Esophagus muscularis mucosa (tissue), 4 donors: ENCODE measurements around the gene ANKMY2. TPM values are rescaled to one million over a fixed set of nuclear protein-coding genes. Genes with fewer than 3 reads are reported as not detected.

ENCODE experiments used
- DNase-seq: peaks from one replicate; pipeline ENCODE4 v3.0.0-alpha.2; 2017; ENCODE audit errors: extremely low spot score
- H3K27ac ChIP-seq, 4 donors: fragments of 200-600 bp; sonication (generic); replicated peaks in 1 of 4; 1 replicate in 3 of 4; 2 replicates in 1 of 4; pipeline ENCODE4 v1.5.1; 2016 to 2019; ENCODE audit warnings: mild to moderate bottlenecking in 1 of 4
- H3K27me3 ChIP-seq, 4 donors: fragments of 200-600 bp; sonication (generic); one replicate each; pipeline versions ENCODE4 v1.5.1 to v1.6.0; 2016 to 2019
- H3K36me3 ChIP-seq, 4 donors: fragments of 200-600 bp; sonication (generic); one replicate each; pipeline ENCODE4 v1.5.1; 2016 to 2019
- H3K4me1 ChIP-seq, 4 donors: fragments of 200-600 bp; sonication (generic); one replicate each; pipeline ENCODE4 v1.5.1; 2016 to 2019
- H3K4me3 ChIP-seq, 4 donors: fragments of 200-600 bp; sonication (generic); 1 replicate in 2 of 4; 2 replicates in 2 of 4; pipeline ENCODE4 v1.5.1; 2016 to 2019; ENCODE audit warnings: mild to moderate bottlenecking in 4 of 4, moderate library complexity in 1 of 4
- H3K9me3 ChIP-seq, 4 donors: fragments of 200-600 bp; sonication (generic); 1 replicate in 3 of 4; 2 replicates in 1 of 4; pipeline ENCODE4 v1.5.1; 2016 to 2019
- CTCF ChIP-seq, 3 experiments: fragments of 200-600 bp in 2 of 3; fragments of 450-650 bp in 1 of 3; sonication (generic) in 2 of 3; IDR thresholded peaks; one replicate each; pipeline ENCODE4 v1.5.1; 2017 to 2019; ENCODE audit warnings: antibody characterized with exemption in 3 of 3, mild to moderate bottlenecking in 2 of 3, moderate library complexity in 1 of 3
- EP300 ChIP-seq: sonication (generic); formaldehyde crosslinking; IDR thresholded peaks from one replicate; pipeline ENCODE4 v1.6.1; 2017; ENCODE audit warnings: antibody characterized with exemption
- POLR2A ChIP-seq: fragments of 450-650 bp; IDR thresholded peaks from one replicate; pipeline ENCODE4 v1.6.1; 2017; ENCODE audit warnings: antibody characterized with exemption, moderate library complexity, mild to moderate bottlenecking, low read depth
- POLR2AphosphoS5 ChIP-seq, 2 donors: sonication (generic); formaldehyde crosslinking; IDR thresholded peaks; one replicate each; pipeline ENCODE4 v1.6.1; 2017; ENCODE audit warnings: antibody characterized with exemption in 2 of 2
- WGBS: methylation state at CpG from one replicate; pipeline ENCODE4 v1.1.5; 2018; 5-methylcytosine and 5-hydroxymethylcytosine counted together
- intact Hi-C: fragments of 100-400 bp; cut with DNase I; formaldehyde crosslinking; loops from one replicate; pipeline ENCODE4 v1.15.1; 2023
- total RNA-seq, 4 donors: library from RNA; depleted of rRNA; stranded (reverse); fragments of >200 nt; gene quantifications; one replicate each; pipeline versions ENCODE4 v1.1.0 to v1.2.1, GENCODE V29; 2016

ANKMY2 gene
- total RNA-seq, 4 donors from 2014 or later, result 12.4 to 24.9 (median 17.6) TPM

GRCh38 chr7:16626388-16626787 is 19.2 kb downstream of the ANKMY2 start:
- Histone ChIP-seq H3K9me3 (no peaks in the 10 kb centered on the region), H3K36me3 (peaks cover 4 to 53% (median 29%) of the 10 kb centered on the region in 4 donors), H3K27ac (no peak overlapping the region), H3K27me3 (no peaks in the 10 kb centered on the region), H3K4me3 (no peak overlapping the region), H3K4me1 (peaks cover 0 to 6% (median 0%) of the 10 kb centered on the region in 4 donors)
- TF ChIP-seq POLR2A (no peak), CTCF (IDR thresholded peaks at IDR 0.05) (no peak), POLR2AphosphoS5 (IDR thresholded peaks at IDR 0.05) (no peak), EP300 (no peak)
- no peak for DNase-seq
- 92% methylated on average over 2 of the region's 2 CpGs for WGBS
- intact Hi-C loops, result no loop called here

- no peaks in the 10 kb centered on the region for H3K27me3 ChIP-seq
- H3K36me3 ChIP-seq, result peaks cover 11 to 81% (median 54%) of the 10 kb centered on the region in 4 donors
- no peak overlapping the region for H3K27ac ChIP-seq
- no peak for TF ChIP-seq CTCF (IDR thresholded peaks at IDR 0.05)
- TF ChIP-seq EP300, result no peak
- no peak for TF ChIP-seq POLR2A
- TF ChIP-seq POLR2AphosphoS5 (IDR thresholded peaks at IDR 0.05), result no peak
- H3K4me1 ChIP-seq, result no peaks in the 10 kb centered on the region
- no peak overlapping the region for H3K4me3 ChIP-seq
- intact Hi-C loops, result no loop called here
- 89% methylated on average over 2 of the region's 2 CpGs for WGBS
- DNase-seq, result no peak
- H3K9me3 ChIP-seq, result no peaks in the 10 kb centered on the region
Measured at GRCh38 chr7:16619979-16620408, 25.6 kb downstream of the ANKMY2 start.

- DNase-seq, result no peak
- H3K27ac ChIP-seq, result no peak overlapping the region
- H3K36me3 ChIP-seq, result peaks cover 9 to 75% (median 50%) of the 10 kb centered on the region in 4 donors
- 68% methylated on average over 8 of the region's 18 CpGs for WGBS
- no peak for TF ChIP-seq POLR2AphosphoS5 (IDR thresholded peaks at IDR 0.05)
- no peak for TF ChIP-seq EP300
- no peak for TF ChIP-seq POLR2A
- TF ChIP-seq CTCF (IDR thresholded peaks at IDR 0.05), result no peak
- H3K4me3 ChIP-seq, result no peak overlapping the region
- H3K27me3 ChIP-seq, result no peaks in the 10 kb centered on the region
- no peaks in the 10 kb centered on the region for H3K9me3 ChIP-seq
- no peaks in the 10 kb centered on the region for H3K4me1 ChIP-seq
- intact Hi-C loops, result no loop called here
Measured at GRCh38 chr7:16616542-16616941, 29.0 kb downstream of the ANKMY2 start.

- intact Hi-C loops, result no loop called here
- peaks cover 6 to 75% (median 51%) of the 10 kb centered on the region in 4 donors for H3K36me3 ChIP-seq
- no peaks in the 10 kb centered on the region for H3K4me1 ChIP-seq
- H3K27ac ChIP-seq, result no peak overlapping the region
- no peak for TF ChIP-seq CTCF (IDR thresholded peaks at IDR 0.05)
- TF ChIP-seq EP300, result no peak
- TF ChIP-seq POLR2AphosphoS5 (IDR thresholded peaks at IDR 0.05), result no peak
- H3K9me3 ChIP-seq, result no peaks in the 10 kb centered on the region
- 68% methylated on average over 4 of the region's 4 CpGs for WGBS
- DNase-seq, result no peak
- no peak overlapping the region for H3K4me3 ChIP-seq
- H3K27me3 ChIP-seq, result no peaks in the 10 kb centered on the region
Measured at GRCh38 chr7:16616122-16616521, 29.4 kb downstream of the ANKMY2 start.

- no peaks in the 10 kb centered on the region for H3K27me3 ChIP-seq
- WGBS, result 79% methylated on average over 5 of the region's 5 CpGs
- H3K27ac ChIP-seq, result no peak overlapping the region
- DNase-seq, result no peak
- intact Hi-C loops, result no loop called here
- no peak for TF ChIP-seq EP300
- no peak for TF ChIP-seq POLR2A
- TF ChIP-seq CTCF (IDR thresholded peaks at IDR 0.05), result no peak
- TF ChIP-seq POLR2AphosphoS5 (IDR thresholded peaks at IDR 0.05), result no peak
- H3K4me1 ChIP-seq, result no peaks in the 10 kb centered on the region
- H3K36me3 ChIP-seq, result peaks cover 6 to 74% (median 50%) of the 10 kb centered on the region in 4 donors
- no peaks in the 10 kb centered on the region for H3K9me3 ChIP-seq
- H3K4me3 ChIP-seq, result no peak overlapping the region
Measured at GRCh38 chr7:16615228-16615627, 30.3 kb downstream of the ANKMY2 start.
